Ovary (tissue), 9 donors: ENCODE measurements around the gene TNFRSF14. TPM values are rescaled to one million over a fixed set of nuclear protein-coding genes. Genes with fewer than 3 reads are reported as not detected.

Source experiments
- DNase-seq, 5 donors: peaks; one replicate each; pipeline ENCODE4 v3.0.0-alpha.2; 2019 to 2020
- H3K27ac ChIP-seq, 2 donors: fragments of 200-600 bp; one replicate each; pipeline versions ENCODE4 v1.5.1 to v1.8.0; 2019 to 2022
- H3K27me3 ChIP-seq: fragments of 200-600 bp; one replicate; pipeline ENCODE4 v1.8.0; 2022
- H3K36me3 ChIP-seq: fragments of 200-600 bp; sonication (generic); one replicate; pipeline ENCODE4 v1.5.1; 2019
- H3K4me1 ChIP-seq: one replicate; pipeline ENCODE4 v1.8.1; 2013; ENCODE audit warnings: mild to moderate bottlenecking, moderate library complexity; ENCODE audit not compliant: insufficient read depth
- H3K4me3 ChIP-seq: fragments of 200-600 bp; sonication (generic); one replicate; pipeline ENCODE4 v1.5.1; 2017
- H3K9me3 ChIP-seq, 2 donors: fragments of 200-600 bp in 1 of 2; sonication (generic) in 1 of 2; one replicate each; pipeline versions ENCODE4 v1.5.1 to v1.8.1; 2013 to 2019; ENCODE audit warnings: mild to moderate bottlenecking in 1 of 2, moderate library complexity in 1 of 2
- CTCF ChIP-seq, 3 donors: fragments of 450-650 bp in 2 of 3; fragments of 200-600 bp in 1 of 3; IDR thresholded peaks; one replicate each; pipeline versions ENCODE4 v1.5.1 to v1.8.0; 2016 to 2022; ENCODE audit warnings: antibody characterized with exemption in 3 of 3, mild to moderate bottlenecking in 1 of 3
- EP300 ChIP-seq: sonication (generic); formaldehyde crosslinking; IDR thresholded peaks from one replicate; pipeline ENCODE4 v1.6.1; 2017; ENCODE audit warnings: antibody characterized with exemption
- POLR2A ChIP-seq: fragments of 450-650 bp; IDR thresholded peaks from one replicate; pipeline ENCODE4 v1.6.1; 2017; ENCODE audit warnings: antibody characterized with exemption, mild to moderate bottlenecking, moderate library complexity
- WGBS, 3 donors: extraction: QIAGEN DNeasy Blood & Tissue Kit in 1 of 3; methylation state at CpG; one replicate each; pipeline versions ENCODE4 v1.1.5 to v1.1.7; 2013 to 2017; 5-methylcytosine and 5-hydroxymethylcytosine counted together
- intact Hi-C, 4 donors: fragments of 100-400 bp; cut with DNase I; formaldehyde crosslinking; loops; one replicate each; pipeline versions ENCODE4 v1.11.0 to v1.15.1; 2022 to 2023
- polyA plus RNA-seq, 2 donors: library from polyadenylated mRNA; stranded (reverse); fragments of 200-250 nt in 1 of 2; fragments of 350-450 nt in 1 of 2; fragmentation: Illumina TruSeq in 1 of 2; extraction: RNeasy Lipid Tissue Mini Kit (QIAGEN cat#74804) in 1 of 2; gene quantifications; one replicate each; pipeline ENCODE4 v1.2.3, GENCODE V29; 2013 to 2014
- total RNA-seq, 7 donors: library from RNA; depleted of rRNA in 2 of 7; stranded (reverse); fragments of >200 nt in 2 of 7; fragmentation: NEBNext Ultra II Directional in 3 of 7; extraction: Animal tissue kit (Norgen Biotek cat#: 25700) in 3 of 7; gene quantifications; one replicate each; pipeline versions ENCODE4 v1.1.0 to v1.2.4, GENCODE V29; 2016 to 2023
- donor health status: DM: no; HTN: no; CAD: no; lungs with moderate emphysema.
- donor health status: DM: no; HTN: no; CAD: no.
- donor health status: Bipolar disorder and iron deficiency.
- donor health status: DM: yes; HTN: yes; CAD: no.
- donor health status: DM: no; HTN: no; CAD: no.
- donor health status: DM: yes; HTN: yes; CAD: no.

TNFRSF14 gene
- total and polyA plus RNA-seq, 9 donors, result 4.3 to 78.5 (median 57.6) TPM

GRCh38 chr1:2610036-2610959, 54.1 kb downstream of the TNFRSF14 start:
- Histone ChIP-seq H3K4me3 (no peak overlapping the region), H3K27ac (no peak overlapping the region), H3K9me3 (no peaks in the 10 kb centered on the region), H3K27me3 (no peaks in the 10 kb centered on the region), H3K4me1 (peaks cover 2% of the 10 kb centered on the region), H3K36me3 (no peaks in the 10 kb centered on the region)
- TF ChIP-seq CTCF (IDR thresholded peaks at IDR 0.05) (no peak), POLR2A (no peak), EP300 (no peak)
- WGBS, 3 donors, result 57 to 68% (median 59%) methylated on average over 21 of the region's 21 CpGs
- peak in 3 of 5 donors; percentile 12 to 32 (median 17) for DNase-seq
- intact Hi-C loops, result no loop called here

GRCh38 chr1:2611031-2611501, 54.9 kb downstream of the TNFRSF14 start:
- 4 to 10% (median 6%) methylated on average over 18 to 24 of the region's 24 CpGs for WGBS, 3 donors
- Histone ChIP-seq H3K27me3 (no peaks in the 10 kb centered on the region), H3K36me3 (no peaks in the 10 kb centered on the region), H3K4me3 (no peak overlapping the region), H3K9me3 (no peaks in the 10 kb centered on the region), H3K27ac (no peak overlapping the region), H3K4me1 (peaks cover 2% of the 10 kb centered on the region)
- TF ChIP-seq CTCF (IDR thresholded peaks at IDR 0.05), result no peak
- no peak for TF ChIP-seq EP300
- TF ChIP-seq POLR2A, result no peak
- peak in 3 of 5 donors; percentile 12 to 35 (median 22) for DNase-seq
- intact Hi-C loops, result no loop called here

GRCh38 chr1:2611621-2612437, 55.7 kb downstream of the TNFRSF14 start:
- Histone ChIP-seq H3K9me3 (no peaks in the 10 kb centered on the region), H3K4me3 (no peak overlapping the region), H3K36me3 (no peaks in the 10 kb centered on the region), H3K27me3 (no peaks in the 10 kb centered on the region), H3K4me1 (peaks cover 2% of the 10 kb centered on the region), H3K27ac (no peak overlapping the region)
- intact Hi-C loops, result no loop called here
- TF ChIP-seq CTCF (IDR thresholded peaks at IDR 0.05), result no peak
- no peak for TF ChIP-seq POLR2A
- no peak for TF ChIP-seq EP300
- WGBS, 3 donors, result 78 to 85% (median 81%) methylated on average over 17 to 19 of the region's 19 CpGs
- peak in 1 of 5 donors; percentile 22 for DNase-seq

GRCh38 chr1:2612591-2613365, 56.6 kb downstream of the TNFRSF14 start:
- no peak overlapping the region for H3K27ac ChIP-seq
- H3K4me1 ChIP-seq, result peaks cover 2% of the 10 kb centered on the region
- H3K36me3 ChIP-seq, result no peaks in the 10 kb centered on the region
- no peak for DNase-seq
- WGBS, 3 donors, result 81 to 85% (median 83%) methylated on average over 11 of the region's 11 CpGs
- intact Hi-C loops, result no loop called here
- no peaks in the 10 kb centered on the region for H3K9me3 ChIP-seq
- H3K27me3 ChIP-seq, result no peaks in the 10 kb centered on the region
- TF ChIP-seq POLR2A, result no peak
- no peak for TF ChIP-seq EP300
- TF ChIP-seq CTCF (IDR thresholded peaks at IDR 0.05), result no peak
- H3K4me3 ChIP-seq, result no peak overlapping the region
